ENCODE data around the gene ANKRD17. TPM values are rescaled to one million over a fixed set of nuclear protein-coding genes. Genes with fewer than 3 reads are reported as not detected.

ANKRD17 gene
- total RNA-seq, 2 experiments from 2014 or later, result 58.4 to 63.7 TPM

DNA sequence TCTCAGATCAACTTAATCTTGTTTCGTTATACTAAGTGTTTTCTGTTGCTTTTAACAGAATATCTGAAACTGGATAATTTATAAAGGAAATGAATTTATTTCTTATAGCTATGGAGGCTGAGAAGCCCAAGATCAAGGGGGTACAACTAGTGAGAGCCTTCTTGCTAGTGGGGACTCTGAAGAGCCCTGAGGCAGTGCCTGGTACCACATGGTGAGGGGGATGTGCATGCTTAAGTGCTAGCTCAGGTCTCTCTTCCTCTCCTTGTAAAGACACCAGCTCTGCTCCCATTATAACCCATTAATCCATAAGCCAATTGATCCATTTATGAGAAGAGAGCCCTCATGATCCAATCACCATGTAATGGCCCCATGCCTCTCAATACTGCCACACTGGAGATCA is 207.0 kb downstream of the ANKRD17 start:
- CTCF ChIA-PET, result no interaction called here

DNA sequence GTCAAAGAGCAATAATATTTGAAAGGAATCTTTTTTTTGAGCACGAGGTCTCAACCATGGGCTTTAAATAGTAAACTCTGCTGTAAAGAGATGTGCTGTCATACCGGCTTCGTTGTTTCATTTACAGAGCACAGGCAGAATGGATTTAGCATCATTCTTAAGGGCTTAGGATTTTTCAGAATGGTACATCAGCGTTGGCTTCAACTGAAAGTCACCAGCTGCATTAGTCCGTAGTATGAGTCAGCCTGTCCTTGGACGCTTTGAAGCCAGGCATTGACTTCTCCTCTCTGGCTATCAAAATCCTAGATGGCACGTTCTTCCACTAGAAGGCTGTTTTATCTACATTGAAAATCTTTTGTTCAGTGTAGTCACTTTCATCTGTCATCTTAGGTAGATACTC is 212.7 kb downstream of the ANKRD17 start:
- H3K27ac Mint-ChIP-seq, result no peak overlapping the region
- intact Hi-C loops (cut with DNase I, micrococcal nuclease), result no loop called here
- no peak overlapping the region for H3K4me3 Mint-ChIP-seq
- DNase-seq, result no peak
- peaks cover 4% of the 10 kb centered on the region for H3K27me3 Mint-ChIP-seq
- ChIA-PET CTCF (no interaction called here), POLR2A (interaction anchor here (0.6 kb wide), 1 partner anchor 21 kb away, joined by 3 read pairs; no protein-coding TSS in a partner anchor)
- ATAC-seq, result no peak
- H3K9me3 Mint-ChIP-seq (ENCODE audit: low read depth), result no peaks in the 10 kb centered on the region
- H3K4me1 Mint-ChIP-seq, result no peaks in the 10 kb centered on the region
- H3K36me3 Mint-ChIP-seq (ENCODE audit: low read depth), result peaks cover 8% of the 10 kb centered on the region

More for the DNA sequence above, 207.0 kb downstream of the ANKRD17 start:
- POLR2A ChIA-PET, result no interaction called here
- Mint-ChIP-seq H3K4me3 (no peak overlapping the region), H3K36me3 (ENCODE audit: low read depth) (peaks cover 36% of the 10 kb centered on the region), H3K9me3 (ENCODE audit: low read depth) (no peaks in the 10 kb centered on the region), H3K27ac (no peak overlapping the region), H3K4me1 (peaks cover 18% of the 10 kb centered on the region), H3K27me3 (no peaks in the 10 kb centered on the region)
- intact Hi-C loops (cut with DNase I, micrococcal nuclease), result no loop called here
- DNase-seq (no peak), ATAC-seq (no peak)

DNA sequence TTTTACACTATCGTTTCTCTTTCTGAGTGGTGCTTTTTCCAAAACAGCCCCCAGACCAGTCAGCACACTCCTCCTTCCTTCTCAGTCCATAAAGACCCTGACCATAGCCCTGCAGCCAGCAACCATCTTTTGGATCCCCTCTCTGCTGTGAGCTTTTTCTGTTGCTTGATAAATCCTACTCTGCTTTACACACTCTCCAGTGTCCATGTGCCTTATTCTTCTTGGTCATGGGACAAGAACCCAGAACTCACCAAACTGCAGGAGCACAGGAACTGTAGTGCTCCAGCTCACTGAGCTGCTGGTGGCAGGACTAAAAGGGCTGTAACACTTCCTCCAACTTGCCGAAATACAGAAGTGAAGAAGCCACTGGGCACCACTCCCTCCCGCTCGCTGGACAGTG is 221.5 kb downstream of the ANKRD17 start:
- Mint-ChIP-seq H3K4me3 (no peak overlapping the region), H3K27me3 (peaks cover 4% of the 10 kb centered on the region), H3K36me3 (ENCODE audit: low read depth) (peaks cover 8% of the 10 kb centered on the region), H3K27ac (no peak overlapping the region), H3K9me3 (ENCODE audit: low read depth) (peaks cover 9% of the 10 kb centered on the region), H3K4me1 (peaks cover 15% of the 10 kb centered on the region)
- ATAC-seq (no peak), DNase-seq (no peak)
- CTCF ChIA-PET, result interaction anchor here (1.2 kb wide), 1 partner anchor 338 kb away, joined by 3 read pairs; no protein-coding TSS in a partner anchor
- intact Hi-C loops (cut with DNase I, micrococcal nuclease), result no loop called here
- POLR2A ChIA-PET, result no interaction called here

DNA sequence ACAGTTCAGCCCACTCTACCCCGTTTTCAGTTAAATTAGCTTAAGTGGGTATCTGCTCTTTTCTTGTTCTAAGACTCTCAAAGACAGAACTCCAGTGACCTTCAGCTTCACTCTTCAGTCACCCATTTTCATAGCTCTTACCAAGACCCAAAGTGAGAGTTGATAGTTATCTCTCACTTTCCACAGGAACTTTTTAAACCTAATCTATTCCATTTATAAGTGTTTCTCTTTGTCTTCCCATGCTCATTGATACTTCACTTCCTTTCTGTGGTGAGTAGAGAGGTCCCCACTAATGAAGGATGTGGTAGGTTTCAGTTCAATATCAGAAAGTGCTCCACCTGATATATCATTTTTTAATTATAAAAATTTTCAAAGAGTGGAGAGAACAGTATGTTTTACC is 222.5 kb downstream of the ANKRD17 start:
- Mint-ChIP-seq H3K4me1 (peaks cover 15% of the 10 kb centered on the region), H3K9me3 (ENCODE audit: low read depth) (peaks cover 9% of the 10 kb centered on the region), H3K27ac (no peak overlapping the region), H3K27me3 (peaks cover 2% of the 10 kb centered on the region), H3K36me3 (ENCODE audit: low read depth) (peaks cover 7% of the 10 kb centered on the region), H3K4me3 (no peak overlapping the region)
- ChIA-PET POLR2A (no interaction called here), CTCF (interaction anchor here (0.6 kb wide), 1 partner anchor 779 kb away, joined by 3 read pairs; no protein-coding TSS in a partner anchor)
- intact Hi-C loops (cut with DNase I, micrococcal nuclease), result no loop called here
- no peak for DNase-seq
- no peak for ATAC-seq

DNA sequence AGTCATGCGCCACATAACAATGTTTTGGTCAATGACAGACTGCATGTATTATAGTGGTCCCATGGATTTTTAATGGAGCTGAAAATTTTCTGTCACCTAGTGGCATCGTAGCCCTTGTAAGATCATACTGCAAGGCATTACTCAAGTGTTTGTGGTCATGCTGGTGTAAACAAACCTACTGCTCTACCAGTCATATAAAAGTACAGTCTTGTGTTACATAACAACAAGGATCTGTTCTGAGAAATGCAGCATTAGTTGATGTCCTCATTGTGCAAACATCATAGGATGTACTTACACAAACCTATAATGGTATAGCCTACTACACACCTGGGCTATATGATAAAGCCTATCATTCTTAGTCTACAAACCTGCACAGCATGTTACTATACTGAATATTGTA is 223.7 kb downstream of the ANKRD17 start:
- Mint-ChIP-seq H3K27ac (no peak overlapping the region), H3K4me1 (peaks cover 15% of the 10 kb centered on the region), H3K36me3 (ENCODE audit: low read depth) (peaks cover 5% of the 10 kb centered on the region), H3K27me3 (no peaks in the 10 kb centered on the region), H3K9me3 (ENCODE audit: low read depth) (peaks cover 9% of the 10 kb centered on the region), H3K4me3 (no peak overlapping the region)
- ChIA-PET POLR2A (no interaction called here), CTCF (no interaction called here)
- ATAC-seq (no peak), DNase-seq (no peak)
- intact Hi-C loops (cut with DNase I, micrococcal nuclease), result no loop called here

DNA sequence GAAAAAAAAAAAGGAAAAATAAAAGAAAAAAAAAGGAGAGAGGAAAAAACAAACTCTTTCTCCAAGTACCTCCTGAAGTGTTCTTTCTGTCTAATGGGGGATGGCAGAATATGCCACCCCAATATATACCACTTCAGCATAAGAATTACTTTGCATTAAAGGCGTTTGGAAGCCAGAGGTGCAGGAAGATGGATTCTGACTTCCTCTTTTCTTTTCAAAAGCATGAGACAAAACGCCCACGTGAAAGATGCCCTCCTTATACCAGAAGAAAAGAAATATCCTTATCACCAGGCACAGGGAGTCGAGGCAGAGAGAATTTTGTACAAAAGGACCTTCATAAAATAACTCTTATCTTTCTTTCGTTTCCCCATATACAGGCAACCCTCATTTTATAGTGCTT is 230.0 kb downstream of the ANKRD17 start:
- ChIA-PET CTCF (no interaction called here), POLR2A (no interaction called here)
- DNase-seq (no peak), ATAC-seq (no peak)
- Mint-ChIP-seq H3K27ac (no peak overlapping the region), H3K4me1 (no peaks in the 10 kb centered on the region), H3K9me3 (ENCODE audit: low read depth) (peaks cover 1% of the 10 kb centered on the region), H3K4me3 (no peak overlapping the region), H3K36me3 (ENCODE audit: low read depth) (no peaks in the 10 kb centered on the region), H3K27me3 (no peaks in the 10 kb centered on the region)
- intact Hi-C loops (cut with DNase I, micrococcal nuclease), result no loop called here

Other genes starting within 250 kb of the ANKRD17 start
- 10 to 100 TPM; 17.9 to 21.3 TPM for gene COX18, start 189.1 kb downstream of the ANKRD17 start, total RNA-seq
- not detected for gene ALB, start 145.5 kb upstream of the ANKRD17 start, total RNA-seq
- gene AFP, start 177.4 kb upstream of the ANKRD17 start, total RNA-seq, result not detected
- not detected for gene AFM, start 222.9 kb upstream of the ANKRD17 start, total RNA-seq